ENCODE data around the gene POMGNT1.

POMGNT1 gene

GRCh38 chr1:46181343-46182260 lies 16.6 kb downstream of the POMGNT1 start:
- peak in 2 of 3 experiments; percentile 12 to 15 for DNase-seq

- peak; percentile 75 to 88 (median 81) for DNase-seq
Observed at GRCh38 chr1:46180082-46180616, 18.1 kb downstream of the POMGNT1 start.

- peak; percentile 81 to 94 (median 84) for DNase-seq
Observed at GRCh38 chr1:46179138-46180081, 18.8 kb downstream of the POMGNT1 start.

GRCh38 chr1:46176211-46176865 lies 21.9 kb downstream of the POMGNT1 start, which contains the start of gene P3R3URF:
P3R3URF (minus strand) TSS chr1:46176488; CDS start chr1:46176471, 17 bp downstream.
- DNase-seq: no peak

- no peak for DNase-seq
Observed at GRCh38 chr1:46175243-46175642, 23.0 kb downstream of the POMGNT1 start.

- no peak for DNase-seq
Observed at GRCh38 chr1:46174448-46175231, 23.6 kb downstream of the POMGNT1 start, which contains the start of gene TSPAN1. TSPAN1 (plus strand) TSS chr1:46175087; CDS start chr1:46181108, 6,021 bp downstream.

GRCh38 chr1:46173361-46173856 lies 24.8 kb downstream of the POMGNT1 start:
- peak; percentile 16 to 32 (median 29) for DNase-seq

- no peak for DNase-seq
Observed at GRCh38 chr1:46172321-46172720, 25.9 kb downstream of the POMGNT1 start.

- DNase-seq: peak in 2 of 3 experiments; percentile 45 to 65
Observed at GRCh38 chr1:46171871-46172270, 26.4 kb downstream of the POMGNT1 start.

GRCh38 chr1:46171351-46171750 lies 26.9 kb downstream of the POMGNT1 start:
- no peak for DNase-seq

- DNase-seq: no peak
Observed at GRCh38 chr1:46169811-46170454, 28.3 kb downstream of the POMGNT1 start.

GRCh38 chr1:46168477-46168876 lies 29.8 kb downstream of the POMGNT1 start:
- DNase-seq: no peak

- no peak for DNase-seq
Observed at GRCh38 chr1:46166521-46167462, 31.4 kb downstream of the POMGNT1 start.

GRCh38 chr1:46160212-46160611 lies 38.0 kb downstream of the POMGNT1 start:
- no peak for DNase-seq

- DNase-seq: no peak
Observed at GRCh38 chr1:46159516-46159915, 38.7 kb downstream of the POMGNT1 start.

- DNase-seq: no peak
Observed at GRCh38 chr1:46158312-46159281, 39.6 kb downstream of the POMGNT1 start.

GRCh38 chr1:46157916-46158311 lies 40.3 kb downstream of the POMGNT1 start:
- no peak for DNase-seq

- DNase-seq: no peak
Observed at GRCh38 chr1:46153732-46154131, 44.5 kb downstream of the POMGNT1 start.
